PC-9 (cell line): ENCODE results near the gene TRIM39. TPM values are rescaled to one million over a fixed set of nuclear protein-coding genes. Genes with fewer than 3 reads are reported as not detected.

Source experiments
- BruUV-seq: library from RNA; stranded (reverse); fragments of 400-500 nt; replicated peaks from 2 replicates; lab custom pipeline; 2021; lab: Mats Ljungman, UMichigan
- CTCF ChIA-PET: fragments of 300-600 bp; sonication (Branson Sonifier 250); formaldehyde crosslinking; loops from one replicate; lab custom pipeline; 2022; ENCODE audit warnings: antibody characterized with exemption; lab: Charles Lee
- POLR2A ChIA-PET: fragments of 300-600 bp; sonication (Branson Sonifier 250); formaldehyde crosslinking; loops from one replicate; lab custom pipeline; 2022; ENCODE audit warnings: antibody characterized with exemption; ENCODE audit not compliant: unreplicated experiment; lab: Charles Lee
- DNase-seq, 2 experiments: peaks; one replicate each; pipeline versions ENCODE4 v3.0.0 to v3.0.0-alpha.2; 2015 to 2022; ENCODE audit warnings: mixed read lengths in 1 of 2
- H2AFZ ChIP-seq: fragments of 200-600 bp; sonication (generic); 2 replicates; pipeline ENCODE4 v1.8.1; 2017; ENCODE audit warnings: antibody characterized with exemption
- H3F3A ChIP-seq: fragments of 200-600 bp; sonication (generic); 2 replicates; pipeline ENCODE4 v1.8.1; 2017; ENCODE audit warnings: antibody characterized with exemption, mild to moderate bottlenecking, low read depth; ENCODE audit not compliant: insufficient read depth
- H3K27ac ChIP-seq: fragments of 200-600 bp; sonication (generic); 2 replicates; pipeline ENCODE4 v1.6.1; 2016; ENCODE audit warnings: mixed run types
- H3K27me3 ChIP-seq: fragments of 200-600 bp; sonication (generic); 2 replicates; pipeline ENCODE4 v1.6.1; 2016; ENCODE audit warnings: low read depth, mixed run types; ENCODE audit not compliant: insufficient read depth
- H3K36me3 ChIP-seq: fragments of 200-600 bp; sonication (generic); 2 replicates; pipeline ENCODE4 v1.6.1; 2016; ENCODE audit warnings: low read depth, mixed run types
- H3K4me1 ChIP-seq: fragments of 200-600 bp; sonication (generic); replicated peaks from 2 replicates; pipeline ENCODE4 v1.6.1; 2016; ENCODE audit warnings: mixed run types; ENCODE audit not compliant: insufficient read depth
- H3K4me2 ChIP-seq: fragments of 200-600 bp; sonication (generic); 2 replicates; pipeline ENCODE4 v1.6.1; 2017; ENCODE audit warnings: mixed run types
- H3K4me3 ChIP-seq: fragments of 200-600 bp; sonication (generic); 2 replicates; pipeline ENCODE4 v1.6.1; 2016; ENCODE audit warnings: mixed run types
- H3K79me2 ChIP-seq: fragments of 200-600 bp; sonication (generic); 2 replicates; pipeline ENCODE4 v1.6.1; 2017; ENCODE audit warnings: low read depth, mixed run types
- H3K9me2 ChIP-seq: fragments of 200-600 bp; sonication (generic); 2 replicates; pipeline ENCODE4 v1.8.1; 2017; ENCODE audit warnings: mild to moderate bottlenecking; ENCODE audit not compliant: insufficient read depth
- H3K9me3 ChIP-seq: fragments of 200-600 bp; sonication (generic); 2 replicates; pipeline ENCODE4 v1.8.1; 2016; ENCODE audit warnings: low read depth; ENCODE audit not compliant: insufficient read depth
- H4K20me1 ChIP-seq: fragments of 200-600 bp; sonication (generic); 2 replicates; pipeline ENCODE4 v1.8.1; 2017; ENCODE audit not compliant: insufficient read depth
- EZH2 ChIP-seq: fragments of 200-600 bp; sonication (generic); IDR thresholded peaks from 2 replicates; pipeline ENCODE4 v1.8.0; 2017; ENCODE audit warnings: antibody characterized with exemption, low read depth
- intact Hi-C: fragments of 100-400 bp; cut with micrococcal nuclease; formaldehyde crosslinking; loops from one replicate; pipeline ENCODE4 v1.10.0; 2022; ENCODE audit not compliant: unreplicated experiment
- total RNA-seq: library from RNA; stranded (reverse); gene quantifications from 2 replicates; pipeline ENCODE4 v1.2.3, GENCODE V29; 2021
- TF ChIP-seq, protein P1 (sequence below): fragments of 200-600 bp; sonication (generic); conservative IDR thresholded peaks from 2 replicates; pipeline ENCODE4 v1.6.1; 2017; ENCODE audit warnings: mixed run types, antibody characterized with exemption, mild to moderate bottlenecking, moderate library complexity

TRIM39 gene
- total RNA-seq, 1 experiment from 2014 or later, result 14.4 TPM

DNA sequence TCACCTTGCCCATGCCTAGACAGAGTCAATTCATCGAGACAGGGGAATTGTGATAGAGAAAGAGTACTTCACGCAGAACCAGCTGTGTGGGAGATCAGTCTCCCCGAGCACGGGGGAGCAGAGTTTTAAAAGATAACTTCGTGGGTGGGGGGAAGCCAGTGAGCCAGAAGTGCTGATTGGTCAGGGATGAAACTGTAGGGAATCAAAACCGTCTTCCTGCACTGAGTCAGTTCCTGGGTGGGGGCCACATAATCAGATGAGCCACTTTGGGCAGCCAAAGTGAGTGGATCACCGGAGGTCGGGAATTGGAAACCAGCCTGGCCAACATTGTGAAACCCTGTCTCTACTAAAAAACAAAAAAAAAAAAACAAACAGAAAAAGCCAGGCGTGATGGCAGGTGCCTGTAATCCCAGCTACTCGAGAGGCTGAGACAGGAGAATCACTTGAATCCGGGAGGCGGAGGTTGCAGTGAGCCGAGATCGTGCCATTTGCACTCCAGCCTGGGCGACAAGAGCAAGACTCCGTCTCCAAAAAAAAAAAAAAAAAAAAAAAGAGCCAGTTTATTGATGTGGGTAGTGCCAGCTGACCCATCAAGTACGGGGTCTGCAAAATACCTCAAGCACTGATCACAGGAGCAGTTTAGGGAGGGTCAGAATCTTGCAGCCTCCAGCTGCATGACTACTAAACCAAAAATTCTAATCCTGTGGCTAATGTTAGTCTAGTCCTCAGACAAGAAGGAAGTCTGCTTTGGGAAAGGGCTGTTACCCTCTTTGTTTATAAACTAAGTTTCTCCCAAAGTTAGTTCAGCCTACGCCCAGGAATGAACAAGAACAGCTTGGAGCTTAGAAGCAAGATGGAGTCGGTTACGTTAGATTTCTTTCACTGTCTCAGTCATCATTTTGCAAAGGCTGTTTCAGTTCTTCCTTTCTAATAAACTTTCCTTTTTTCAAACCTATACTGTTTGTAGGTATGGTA, 3.9 kb upstream of the TRIM39 start:
- H3K4me1 ChIP-seq, result peaks cover 19% of the 10 kb centered on the region
- no peaks in the 10 kb centered on the region for H3K9me3 ChIP-seq
- intact Hi-C loops, result no loop called here
- ChIA-PET CTCF (no interaction called here), POLR2A (no interaction called here)
- 0 out of 2 replicates have a peak, but pooled peaks cover 8% of the 10 kb centered on the region for H3K36me3 ChIP-seq
- H2AFZ ChIP-seq, result no peak overlapping the region
- peaks cover 87% of the 10 kb centered on the region for H3K79me2 ChIP-seq
- H3F3A ChIP-seq, result peaks cover 28% of the 10 kb centered on the region; the same call in 1 of the 2 replicates
- H3K9me2 ChIP-seq, result no peaks in the 10 kb centered on the region
- peak overlapping the region; percentile 7; the same call in 1 of the 2 replicates for H3K4me2 ChIP-seq
- DNase-seq, result no peak
- no peaks in the 10 kb centered on the region for H3K27me3 ChIP-seq
- H3K4me3 ChIP-seq, result no peak overlapping the region
- peaks cover 61% of the 10 kb centered on the region for H4K20me1 ChIP-seq
- BruUV-seq, result no TSS peak
- no peak for TF ChIP-seq EZH2
- TF ChIP-seq, protein P1, sequence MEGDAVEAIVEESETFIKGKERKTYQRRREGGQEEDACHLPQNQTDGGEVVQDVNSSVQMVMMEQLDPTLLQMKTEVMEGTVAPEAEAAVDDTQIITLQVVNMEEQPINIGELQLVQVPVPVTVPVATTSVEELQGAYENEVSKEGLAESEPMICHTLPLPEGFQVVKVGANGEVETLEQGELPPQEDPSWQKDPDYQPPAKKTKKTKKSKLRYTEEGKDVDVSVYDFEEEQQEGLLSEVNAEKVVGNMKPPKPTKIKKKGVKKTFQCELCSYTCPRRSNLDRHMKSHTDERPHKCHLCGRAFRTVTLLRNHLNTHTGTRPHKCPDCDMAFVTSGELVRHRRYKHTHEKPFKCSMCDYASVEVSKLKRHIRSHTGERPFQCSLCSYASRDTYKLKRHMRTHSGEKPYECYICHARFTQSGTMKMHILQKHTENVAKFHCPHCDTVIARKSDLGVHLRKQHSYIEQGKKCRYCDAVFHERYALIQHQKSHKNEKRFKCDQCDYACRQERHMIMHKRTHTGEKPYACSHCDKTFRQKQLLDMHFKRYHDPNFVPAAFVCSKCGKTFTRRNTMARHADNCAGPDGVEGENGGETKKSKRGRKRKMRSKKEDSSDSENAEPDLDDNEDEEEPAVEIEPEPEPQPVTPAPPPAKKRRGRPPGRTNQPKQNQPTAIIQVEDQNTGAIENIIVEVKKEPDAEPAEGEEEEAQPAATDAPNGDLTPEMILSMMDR, result no peak
- H3K27ac ChIP-seq, result no peak overlapping the region

DNA sequence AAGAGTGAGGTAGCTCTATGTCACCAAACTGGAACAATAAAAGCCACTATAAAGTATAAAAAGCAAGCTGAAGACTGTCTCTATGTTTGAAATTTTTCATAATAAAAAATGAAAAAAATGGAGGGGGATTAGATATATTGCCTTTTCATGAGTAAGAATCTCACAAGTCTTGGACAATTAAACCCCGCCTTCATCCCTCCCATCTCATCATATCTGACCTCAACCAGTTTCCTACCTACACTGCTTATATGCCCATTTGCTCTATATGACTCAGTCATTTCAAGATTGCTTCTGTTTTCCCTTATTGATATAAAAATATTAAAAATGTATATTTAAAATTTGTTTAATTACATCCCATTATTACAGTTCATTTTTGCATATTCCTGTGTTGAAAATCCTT, 2.9 kb upstream of the TRIM39 start:
- ChIA-PET CTCF (no interaction called here), POLR2A (no interaction called here)
- Histone ChIP-seq H3K27me3 (no peaks in the 10 kb centered on the region), H4K20me1 (peaks cover 51% of the 10 kb centered on the region), H3K79me2 (peaks cover 82% of the 10 kb centered on the region), H3K4me3 (no peak overlapping the region), H3K36me3 (0 out of 2 replicates have a peak, but pooled peaks cover 8% of the 10 kb centered on the region), H3K27ac (no peak overlapping the region), H3K9me2 (no peaks in the 10 kb centered on the region), H3F3A (peaks cover 28% of the 10 kb centered on the region; the same call in 1 of the 2 replicates), H3K9me3 (no peaks in the 10 kb centered on the region), H3K4me1 (peaks cover 20% of the 10 kb centered on the region), H2AFZ (no peak overlapping the region), H3K4me2 (peak overlapping the region; percentile 98; the same call in 1 of the 2 replicates)
- BruUV-seq, result no TSS peak
- DNase-seq, result no peak
- intact Hi-C loops, result no loop called here
- TF ChIP-seq, protein P1, result no peak
- TF ChIP-seq EZH2, result no peak

DNA sequence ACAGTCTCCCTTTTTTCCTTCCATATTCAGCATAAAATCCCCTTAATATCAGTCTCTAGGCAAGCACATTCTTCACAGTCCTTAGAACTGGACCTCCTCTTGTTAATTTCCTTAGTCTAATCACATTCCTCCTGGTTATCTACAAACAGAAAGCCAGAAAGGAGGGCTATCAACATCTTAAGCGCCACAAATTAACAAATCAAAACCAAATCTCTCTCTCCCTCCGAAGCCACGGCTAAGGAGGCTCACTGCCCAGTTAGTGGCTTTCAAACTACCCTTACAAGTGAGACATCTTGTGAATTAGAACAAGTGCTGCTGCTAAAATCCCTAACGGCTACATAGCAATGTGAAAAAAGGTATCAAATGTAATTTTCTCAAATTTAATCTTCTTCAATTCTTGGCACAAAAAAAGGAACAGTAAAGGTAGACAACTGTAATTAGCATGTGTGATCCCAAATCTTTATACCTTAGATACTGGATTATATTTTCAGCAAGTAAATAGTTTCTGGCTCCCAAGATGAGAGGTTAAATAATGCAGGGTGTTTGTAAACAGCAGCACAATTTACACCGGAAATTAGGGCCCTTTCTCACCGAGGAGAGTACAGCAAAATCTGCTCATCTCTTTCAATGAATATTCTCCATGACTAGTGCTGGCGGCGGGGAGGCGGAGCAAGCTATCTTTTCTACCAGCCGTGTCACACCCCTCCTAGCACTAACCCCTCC, 1.4 kb upstream of the TRIM39 start:
- H3K9me3 ChIP-seq, result no peaks in the 10 kb centered on the region
- peaks cover 20% of the 10 kb centered on the region for H3K4me1 ChIP-seq
- H2AFZ ChIP-seq, result peak overlapping the region; percentile 92
- POLR2A ChIA-PET, result interaction anchor here (0.5 to 0.7 kb wide), 3 partner anchors 11 to 61 kb away, joined by 3 to 5 read pairs (median 4); no protein-coding TSS in a partner anchor
- intact Hi-C loops, result loop anchor here (5.0 kb wide), 3 partner anchors 113 to 263 kb away; partner anchors contain the start of genes POLR1H and TRIM26
- H4K20me1 ChIP-seq, result peaks cover 45% of the 10 kb centered on the region
- no peak for DNase-seq
- H3K9me2 ChIP-seq, result no peaks in the 10 kb centered on the region
- peak overlapping the region; percentile 82 for H3K27ac ChIP-seq
- peaks cover 67% of the 10 kb centered on the region for H3K79me2 ChIP-seq
- H3K27me3 ChIP-seq, result no peaks in the 10 kb centered on the region
- TSS peak; percentile 45 for BruUV-seq
- H3F3A ChIP-seq, result peaks cover 28% of the 10 kb centered on the region; the same call in 1 of the 2 replicates
- peaks cover 17% of the 10 kb centered on the region for H3K36me3 ChIP-seq
- peak overlapping the region; percentile 91 for H3K4me3 ChIP-seq
- TF ChIP-seq, protein P1, result no peak
- TF ChIP-seq EZH2, result no peak
- peak overlapping the region; percentile 98 for H3K4me2 ChIP-seq
- CTCF ChIA-PET, result no interaction called here
